ENCODE data around the gene MYOD1. TPM values are rescaled to one million over a fixed set of nuclear protein-coding genes. Genes with fewer than 3 reads are reported as not detected.

MYOD1 gene
- total RNA-seq, 1 experiment from 2014 or later, result not detected

- RAD21 ChIA-PET (ENCODE audit: low non-redundant PET in 1 of 2, low total read pairs in 2 of 2, uncharacterized antibody in 2 of 2, unreplicated experiment in 2 of 2), result no interaction called here
- intact Hi-C loops (cut with micrococcal nuclease), result no loop called here
- Histone ChIP-seq H3K27ac (ENCODE audit: low read depth, low read length) (no peak overlapping the region), H3K4me3 (replicated peaks in 1 of 2; ENCODE audit: low read depth in 1 of 2, low read length in 2 of 2) (no peak overlapping the region), H3K36me3 (ENCODE audit: control insufficient read depth in 1 of 2, insufficient read depth in 2 of 2, low read length in 2 of 2) (no peaks in the 10 kb centered on the region), H3K9me2 (ENCODE audit: insufficient read depth) (no peaks in the 10 kb centered on the region), H3K9me3 (ENCODE audit: control insufficient read depth in 1 of 2, insufficient read depth in 1 of 2, low read depth in 1 of 2, low read length in 2 of 2) (no peaks in the 10 kb centered on the region), H3K27me3 (ENCODE audit: insufficient read depth, low read length) (no peaks in the 10 kb centered on the region), H4K20me1 (ENCODE audit: insufficient read depth) (no peaks in the 10 kb centered on the region), H3K9ac (ENCODE audit: low read length) (no peak overlapping the region), H3K4me1 (ENCODE audit: control insufficient read depth in 1 of 2, insufficient read depth in 2 of 2, low read length in 2 of 2) (peaks cover 3 to 6% of the 10 kb centered on the region in 2 experiments; a peak in 3 of 4 replicates), H3K79me2 (ENCODE audit: insufficient read depth, low read length) (no peaks in the 10 kb centered on the region), H2AFZ (ENCODE audit: low read depth, low read length, poor library complexity, severe bottlenecking) (no peak overlapping the region), H3K4me2 (ENCODE audit: low read length) (no peak overlapping the region)
- DNase-seq (ENCODE audit: low read depth, low spot score) (no peak), ATAC-seq (no peak)
- CTCF ChIA-PET, result interaction anchor here (1.0 to 1.9 kb wide), 10 partner anchors 35 to 220 kb away, joined by 3 to 8 read pairs (median 6); no protein-coding TSS in a partner anchor
- POLR2A ChIA-PET, result no interaction called here
- TF ChIP-seq JUND (IDR thresholded peaks at IDR 0.05), result no peak
- TF ChIP-seq MAX (IDR thresholded peaks at IDR 0.05), result no peak
- TF ChIP-seq POLR2A (IDR thresholded peaks at IDR 0.05; ENCODE audit: borderline replicate concordance, extremely low read depth, insufficient read depth, insufficient read length), result no peak
- no peak for TF ChIP-seq CTCF (IDR thresholded peaks at IDR 0.05 in 2 of 3, conservative IDR thresholded peaks at IDR 0.05 in 1 of 3; ENCODE audit: borderline replicate concordance in 1 of 3, insufficient read depth in 1 of 3, low read depth in 2 of 3, low read length in 2 of 3)
- no peak for TF ChIP-seq EGR1 (IDR thresholded peaks at IDR 0.05; ENCODE audit: low read depth)
- TF ChIP-seq ZBTB33 (IDR thresholded peaks at IDR 0.05; ENCODE audit: extremely low read depth, insufficient replicate concordance, low read length), result no peak
- TF ChIP-seq FOSL1 (IDR thresholded peaks at IDR 0.05; ENCODE audit: low read depth), result no peak
- TF ChIP-seq ZNF274 (IDR thresholded peaks at IDR 0.05; ENCODE audit: low read depth, low read length), result no peak
- TF ChIP-seq CBX3 (IDR thresholded peaks at IDR 0.05; ENCODE audit: low read depth), result no peak
- TF ChIP-seq SP1 (IDR thresholded peaks at IDR 0.05; ENCODE audit: low read depth), result no peak
- TF ChIP-seq TCF7L2 (IDR thresholded peaks at IDR 0.05; ENCODE audit: borderline replicate concordance, extremely low read depth, insufficient read depth, insufficient read length), result no peak
- no peak for TF ChIP-seq REST (IDR thresholded peaks at IDR 0.05; ENCODE audit: low read depth)
- TF ChIP-seq RAD21 (IDR thresholded peaks at IDR 0.05; ENCODE audit: low read depth), result no peak
- no peak for TF ChIP-seq CEBPB (IDR thresholded peaks at IDR 0.05; ENCODE audit: low read depth)
- no peak for TF ChIP-seq EZH2 (IDR thresholded peaks at IDR 0.05)
- no peak for TF ChIP-seq YY1 (IDR thresholded peaks at IDR 0.05; ENCODE audit: extremely low read depth, insufficient replicate concordance, low read depth, low read length)
- TF ChIP-seq ELF1 (IDR thresholded peaks at IDR 0.05; ENCODE audit: borderline replicate concordance, low read depth), result no peak
- TF ChIP-seq SIN3A (IDR thresholded peaks at IDR 0.05; ENCODE audit: low read depth), result no peak
- TF ChIP-seq ZFX (IDR thresholded peaks at IDR 0.05), result no peak
- no TSS peak for BruUV-seq (replicated peaks)
Observed at GRCh38 chr11:17766073-17766359, 46.6 kb downstream of the MYOD1 start.
